Measurements from ENCODE around the gene TINAGL1. TPM values are rescaled to one million over a fixed set of nuclear protein-coding genes. Genes with fewer than 3 reads are reported as not detected.

The TINAGL1 gene
- total and polyA plus RNA-seq, 2 of the 13 experiments (the other 11 are each of a cell fraction or from before 2014, with no cell fraction given), result 24.7 to 76.8 TPM

DNA sequence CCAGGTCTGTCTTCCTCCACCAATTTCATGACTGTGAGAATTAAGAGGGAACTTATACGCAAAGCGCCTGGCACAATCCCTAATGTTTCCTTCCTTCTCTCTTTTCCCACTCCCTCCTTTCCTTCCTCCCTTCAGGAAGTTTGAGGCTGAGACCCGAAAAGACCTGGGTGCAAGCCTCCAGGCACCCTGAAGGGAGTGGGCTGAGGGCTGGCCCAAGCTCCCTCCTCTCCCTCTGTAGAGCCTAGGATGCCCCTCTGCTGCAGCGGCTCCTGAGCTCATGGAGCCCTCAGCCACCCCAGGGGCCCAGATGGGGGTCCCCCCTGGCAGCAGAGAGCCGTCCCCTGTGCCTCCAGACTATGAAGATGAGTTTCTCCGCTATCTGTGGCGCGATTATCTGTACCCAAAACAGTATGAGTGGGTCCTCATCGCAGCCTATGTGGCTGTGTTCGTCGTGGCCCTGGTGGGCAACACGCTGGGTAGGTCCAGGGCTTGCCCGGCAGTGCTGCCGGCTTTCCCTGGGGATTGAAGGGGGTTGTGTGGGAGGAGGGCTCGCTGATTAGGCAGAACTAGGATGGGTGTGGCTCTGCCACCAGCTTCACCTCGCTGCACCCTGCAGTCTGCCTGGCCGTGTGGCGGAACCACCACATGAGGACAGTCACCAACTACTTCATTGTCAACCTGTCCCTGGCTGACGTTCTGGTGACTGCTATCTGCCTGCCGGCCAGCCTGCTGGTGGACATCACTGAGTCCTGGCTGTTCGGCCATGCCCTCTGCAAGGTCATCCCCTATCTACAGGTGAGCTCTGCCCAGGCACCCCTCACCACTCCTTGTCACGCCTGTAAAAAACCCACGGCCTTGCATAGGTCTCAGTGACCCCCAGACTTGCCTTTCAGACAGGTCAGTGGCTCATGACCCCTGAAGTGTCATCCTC is 42.9 kb downstream of the TINAGL1 start:
- 60% methylated on average over 10 of the region's 23 CpGs for WGBS (ENCODE audit: low lambda C conversion rate)
- in situ Hi-C loops (cut with HindIII; ENCODE audit: extremely low pct_ligation_motif_present, low pct_unique_long_range_greater_than_20kb) (no loop called here), intact Hi-C loops (cut with micrococcal nuclease; ENCODE audit: unreplicated experiment) (loop anchor here (2.0 kb wide), 1 partner anchor 54 kb away; no protein-coding TSS in a partner anchor)
- CTCF ChIA-PET (ENCODE audit: low intra/inter-chr PET ratio, low total read pairs), result interaction anchor here (2.8 kb wide), 1 partner anchor 55 kb away, joined by 17 read pairs; no protein-coding TSS in a partner anchor
- TF ChIP-seq, protein P1, sequence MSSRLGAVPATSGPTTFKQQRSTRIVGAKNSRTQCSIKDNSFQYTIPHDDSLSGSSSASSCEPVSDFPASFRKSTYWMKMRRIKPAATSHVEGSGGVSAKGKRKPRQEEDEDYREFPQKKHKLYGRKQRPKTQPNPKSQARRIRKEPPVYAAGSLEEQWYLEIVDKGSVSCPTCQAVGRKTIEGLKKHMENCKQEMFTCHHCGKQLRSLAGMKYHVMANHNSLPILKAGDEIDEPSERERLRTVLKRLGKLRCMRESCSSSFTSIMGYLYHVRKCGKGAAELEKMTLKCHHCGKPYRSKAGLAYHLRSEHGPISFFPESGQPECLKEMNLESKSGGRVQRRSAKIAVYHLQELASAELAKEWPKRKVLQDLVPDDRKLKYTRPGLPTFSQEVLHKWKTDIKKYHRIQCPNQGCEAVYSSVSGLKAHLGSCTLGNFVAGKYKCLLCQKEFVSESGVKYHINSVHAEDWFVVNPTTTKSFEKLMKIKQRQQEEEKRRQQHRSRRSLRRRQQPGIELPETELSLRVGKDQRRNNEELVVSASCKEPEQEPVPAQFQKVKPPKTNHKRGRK (CRISPR knock-in tag; IDR thresholded peaks at IDR 0.05), result no peak
- TF ChIP-seq, protein P2, sequence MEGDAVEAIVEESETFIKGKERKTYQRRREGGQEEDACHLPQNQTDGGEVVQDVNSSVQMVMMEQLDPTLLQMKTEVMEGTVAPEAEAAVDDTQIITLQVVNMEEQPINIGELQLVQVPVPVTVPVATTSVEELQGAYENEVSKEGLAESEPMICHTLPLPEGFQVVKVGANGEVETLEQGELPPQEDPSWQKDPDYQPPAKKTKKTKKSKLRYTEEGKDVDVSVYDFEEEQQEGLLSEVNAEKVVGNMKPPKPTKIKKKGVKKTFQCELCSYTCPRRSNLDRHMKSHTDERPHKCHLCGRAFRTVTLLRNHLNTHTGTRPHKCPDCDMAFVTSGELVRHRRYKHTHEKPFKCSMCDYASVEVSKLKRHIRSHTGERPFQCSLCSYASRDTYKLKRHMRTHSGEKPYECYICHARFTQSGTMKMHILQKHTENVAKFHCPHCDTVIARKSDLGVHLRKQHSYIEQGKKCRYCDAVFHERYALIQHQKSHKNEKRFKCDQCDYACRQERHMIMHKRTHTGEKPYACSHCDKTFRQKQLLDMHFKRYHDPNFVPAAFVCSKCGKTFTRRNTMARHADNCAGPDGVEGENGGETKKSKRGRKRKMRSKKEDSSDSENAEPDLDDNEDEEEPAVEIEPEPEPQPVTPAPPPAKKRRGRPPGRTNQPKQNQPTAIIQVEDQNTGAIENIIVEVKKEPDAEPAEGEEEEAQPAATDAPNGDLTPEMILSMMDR (CRISPR knock-in tag; IDR thresholded peaks at IDR 0.05), result 0 out of 2 replicates have a peak, but pooled peaks have one; percentile 32
- peaks cover 7% of the 10 kb centered on the region; the same call in 1 of the 2 replicates for H3K4me1 ChIP-seq (ENCODE audit: insufficient read depth, low read length)
- ATAC-seq, result peak; percentile 7; the same call in 2 of the 3 replicates
- POLR2A ChIA-PET, result interaction anchor here (1.2 kb wide), 1 partner anchor 8 kb away, joined by 3 read pairs; no protein-coding TSS in a partner anchor
- no peaks in the 10 kb centered on the region for H4K20me1 ChIP-seq (ENCODE audit: insufficient read depth, low read length)
- H3K27me3 ChIP-seq (ENCODE audit: control insufficient read depth in 1 of 2, insufficient read depth in 2 of 2, low read length in 2 of 2), result peaks cover 7 to 39% of the 10 kb centered on the region in 2 experiments
- H3K4me3 ChIP-seq (replicated peaks in 1 of 3; ENCODE audit: insufficient read depth in 1 of 3, low read depth in 2 of 3, low read length in 3 of 3), result no peak overlapping the region
- no peak overlapping the region for H3K4me2 ChIP-seq (ENCODE audit: low read depth, low read length)
- H3K36me3 ChIP-seq (replicated peaks in 1 of 2; ENCODE audit: control insufficient read depth in 1 of 2, insufficient read depth in 2 of 2, low read length in 2 of 2), result no peaks in the 10 kb centered on the region
- no peak overlapping the region for H2AFZ ChIP-seq (ENCODE audit: low read length)
- H3K9me3 ChIP-seq (ENCODE audit: low read length), result no peaks in the 10 kb centered on the region
- FAIRE-seq, result no peak
- no peak overlapping the region for H3K27ac ChIP-seq (ENCODE audit: extremely low read length, insufficient read depth, low read length)
- no peak overlapping the region for H3K9ac ChIP-seq (ENCODE audit: insufficient read depth, low read depth, low read length)
- DNase-seq (ENCODE audit: low spot score), result no peak
- no TSS peak for BruUV-seq (replicated peaks)
- H3K79me2 ChIP-seq (ENCODE audit: insufficient read depth, low read length), result no peaks in the 10 kb centered on the region

Measured in HepG2 (cell line).